GM18507 (cell line): ENCODE results near the gene PIP4K2C.
"Not testable (repeated sequence)": the region's sequence is repeated elsewhere in the genome, so short reads cannot be mapped to it uniquely, and the experiment has no call there.

ENCODE experiments used
- DNase-seq: peaks from one replicate; pipeline ENCODE4 v3.0.0; 2011; ENCODE audit warnings: low read depth; ENCODE audit not compliant: insufficient read length; ENCODE audit errors: extremely low spot score
- FAIRE-seq: peaks from 2 replicates; lab custom pipeline; 2011; peaks lifted over from hg19 to GRCh38; lab: Jason Lieb, UNC

Gene PIP4K2C

DNA sequence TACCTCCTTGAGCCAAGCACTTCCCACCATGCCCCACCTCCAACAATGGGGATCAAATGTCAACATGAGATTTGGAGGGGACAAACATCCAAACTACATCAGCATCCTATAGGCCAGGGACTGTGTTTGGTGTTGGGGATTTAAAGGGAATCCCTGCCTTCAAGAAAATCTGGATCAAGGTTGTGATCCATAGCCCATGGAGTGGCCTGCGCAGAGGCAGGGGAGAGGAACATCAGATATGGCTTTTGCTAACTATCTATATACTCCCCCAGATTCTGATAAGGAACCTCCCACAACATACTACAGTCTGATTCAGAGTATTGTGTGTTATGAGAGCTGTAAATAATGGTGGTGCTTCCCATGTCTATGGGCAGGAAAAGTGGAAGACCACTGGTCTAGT is 36.1 kb upstream of the PIP4K2C start:
- no peak for DNase-seq
- no peak for FAIRE-seq

GRCh38 chr12:57558864-57559263 is 32.1 kb upstream of the PIP4K2C start:
- FAIRE-seq: no peak
- no peak for DNase-seq

DNA sequence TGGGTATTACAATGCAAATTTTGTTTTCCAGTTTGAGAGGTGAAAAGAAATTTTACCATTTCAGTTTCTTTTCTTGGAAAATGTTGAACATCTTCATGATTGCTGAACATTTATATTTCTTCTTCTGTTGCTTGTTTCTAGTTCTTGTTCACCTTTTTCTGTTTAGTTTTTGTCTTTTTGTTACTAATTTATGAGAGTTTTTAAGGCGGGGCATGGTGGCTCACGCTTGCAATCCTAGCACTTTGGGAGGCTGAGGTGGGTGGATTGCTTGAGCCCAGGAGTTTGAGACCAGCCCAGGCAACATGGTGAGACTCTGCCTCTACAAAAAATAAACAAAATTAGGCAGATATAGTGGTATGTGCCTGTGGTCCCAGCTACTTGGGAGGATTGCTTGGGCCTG is 30.5 kb upstream of the PIP4K2C start:
- no peak for FAIRE-seq
- DNase-seq: no peak

- DNase-seq, FAIRE-seq: not testable (repeated sequence)
These were observed 29.9 kb upstream of the PIP4K2C start for GRCh38 chr12:57561117-57561516.

DNA sequence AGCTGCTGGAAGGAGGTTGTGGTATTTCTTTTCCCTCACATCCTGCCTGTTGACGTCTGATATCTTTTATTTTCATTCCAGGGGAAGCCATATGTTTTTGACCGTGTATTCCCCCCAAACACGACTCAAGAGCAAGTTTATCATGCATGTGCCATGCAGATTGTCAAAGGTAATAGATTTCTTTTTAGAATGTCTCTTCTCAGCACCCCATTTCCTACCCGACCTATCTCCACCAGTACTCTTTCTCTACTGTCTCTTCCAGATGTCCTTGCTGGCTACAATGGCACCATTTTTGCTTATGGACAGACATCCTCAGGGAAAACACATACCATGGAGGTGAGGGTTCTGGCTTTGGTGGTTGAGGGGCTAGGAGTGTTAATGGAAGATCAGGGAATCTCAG is 27.6 kb upstream of the PIP4K2C start:
- DNase-seq (no peak), FAIRE-seq (no peak)

DNA sequence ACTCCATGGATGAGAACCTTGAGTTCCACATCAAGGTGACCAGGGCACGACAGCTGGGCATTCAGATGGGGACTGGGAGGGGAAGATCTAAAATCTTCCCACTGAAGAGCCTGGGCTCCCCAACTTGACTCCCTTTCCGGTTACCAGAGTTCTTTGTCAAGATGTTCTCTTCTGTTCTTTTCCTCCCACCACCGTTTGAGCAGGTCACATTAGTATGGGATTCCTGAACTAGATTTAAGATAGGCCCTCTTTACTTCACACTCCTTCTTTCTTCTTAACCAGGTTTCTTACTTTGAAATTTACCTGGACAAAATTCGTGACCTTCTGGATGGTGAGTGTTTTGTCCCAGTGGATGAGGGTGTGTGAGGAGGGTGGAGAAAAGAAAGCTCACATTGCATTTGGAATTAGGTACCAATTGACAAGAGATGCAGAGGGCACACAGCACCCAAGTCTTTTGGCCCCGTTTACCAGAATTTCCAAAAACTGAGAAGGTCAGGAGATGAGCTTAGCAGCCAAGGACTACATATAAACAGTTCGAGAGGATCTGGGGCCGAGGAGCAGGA is 26.7 kb upstream of the PIP4K2C start:
- FAIRE-seq (no peak), DNase-seq (no peak)

DNA sequence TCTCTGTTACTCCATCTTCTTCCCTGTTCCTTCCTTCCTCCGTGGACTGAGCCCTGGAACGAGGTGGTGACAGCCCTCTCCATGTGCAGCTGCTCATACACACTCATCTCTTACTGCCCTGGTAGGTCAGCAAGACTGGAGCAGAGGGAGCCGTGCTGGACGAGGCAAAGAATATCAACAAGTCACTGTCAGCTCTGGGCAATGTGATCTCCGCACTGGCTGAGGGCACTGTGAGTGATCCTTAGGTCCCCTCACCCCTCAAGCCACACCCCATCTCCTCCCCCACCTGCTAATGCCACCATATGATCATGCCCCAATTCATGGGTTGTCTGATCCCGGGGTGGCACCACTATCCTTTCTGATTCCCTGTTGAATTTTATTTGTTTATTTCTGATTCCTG is 22.2 kb upstream of the PIP4K2C start:
- FAIRE-seq (no peak), DNase-seq (no peak)

DNA sequence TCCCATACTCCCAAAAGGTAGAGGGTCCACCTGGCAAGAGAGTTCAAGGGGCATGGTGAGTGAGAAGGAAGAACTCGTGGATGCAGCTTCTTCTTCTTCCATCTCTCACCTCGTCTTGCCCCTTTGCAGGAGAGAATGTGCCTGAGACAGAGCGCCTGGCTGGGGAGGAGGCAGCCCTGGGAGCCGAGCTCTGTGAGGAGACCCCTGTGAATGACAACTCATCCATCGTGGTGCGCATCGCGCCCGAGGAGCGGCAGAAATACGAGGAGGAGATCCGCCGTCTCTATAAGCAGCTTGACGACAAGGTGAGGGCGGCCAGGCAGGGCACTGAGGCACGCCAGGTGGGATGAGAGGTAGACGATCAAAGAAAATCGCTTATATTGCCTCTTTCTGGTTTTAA is 21.1 kb upstream of the PIP4K2C start:
- FAIRE-seq (no peak), DNase-seq (no peak)

DNA sequence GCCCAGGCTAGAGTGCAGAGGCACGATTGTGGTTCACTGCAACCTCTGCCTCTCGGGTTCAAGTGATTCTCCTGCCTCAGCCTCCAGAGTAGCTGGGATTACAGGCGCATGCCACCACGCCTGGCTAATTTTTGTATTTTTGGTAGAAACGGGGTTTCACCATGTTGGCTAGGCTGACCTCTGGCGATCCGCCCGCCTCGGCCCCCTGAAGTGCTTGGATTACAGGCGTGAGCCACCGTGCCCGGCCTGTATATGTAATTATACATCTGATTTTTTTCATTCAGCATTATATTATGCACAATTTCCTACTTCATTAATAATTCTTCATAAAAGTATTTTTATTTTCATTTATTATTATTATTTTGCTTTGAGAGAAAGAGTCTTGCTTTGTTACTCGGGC is 20.6 kb upstream of the PIP4K2C start:
- DNase-seq, FAIRE-seq: not testable (repeated sequence)

DNA sequence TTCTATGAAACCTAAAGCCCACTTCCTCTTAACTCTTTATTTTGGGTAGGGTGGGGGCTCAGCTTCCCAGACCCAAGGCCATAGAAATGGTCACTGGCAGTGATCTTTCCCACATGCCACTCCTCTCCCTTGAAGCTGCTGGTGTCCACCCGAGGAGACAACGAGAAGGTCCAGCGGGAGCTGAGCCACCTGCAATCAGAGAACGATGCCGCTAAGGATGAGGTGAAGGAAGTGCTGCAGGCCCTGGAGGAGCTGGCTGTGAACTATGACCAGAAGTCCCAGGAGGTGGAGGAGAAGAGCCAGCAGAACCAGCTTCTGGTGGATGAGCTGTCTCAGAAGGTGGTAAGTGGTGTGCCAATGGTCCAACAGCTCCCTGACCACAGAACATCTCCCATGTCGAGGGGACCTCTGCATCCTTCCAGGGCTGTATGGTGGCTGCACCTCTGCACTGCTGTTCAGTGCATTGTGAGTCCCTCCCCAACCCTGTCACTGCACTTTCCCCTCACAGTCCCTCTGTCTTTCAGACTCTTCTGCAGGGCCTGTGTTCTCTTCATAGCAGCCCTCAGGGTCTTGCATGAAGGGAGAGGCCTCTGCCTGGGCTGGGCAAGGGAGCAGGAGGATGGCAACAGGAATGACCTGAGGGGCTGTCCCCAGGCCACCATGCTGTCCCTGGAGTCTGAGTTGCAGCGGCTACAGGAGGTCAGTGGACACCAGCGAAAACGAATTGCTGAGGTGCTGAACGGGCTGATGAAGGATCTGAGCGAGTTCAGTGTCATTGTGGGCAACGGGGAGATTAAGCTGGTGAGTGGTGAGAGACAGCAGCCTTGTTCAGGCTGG is 18.8 kb upstream of the PIP4K2C start:
- FAIRE-seq: no peak
- no peak for DNase-seq

DNA sequence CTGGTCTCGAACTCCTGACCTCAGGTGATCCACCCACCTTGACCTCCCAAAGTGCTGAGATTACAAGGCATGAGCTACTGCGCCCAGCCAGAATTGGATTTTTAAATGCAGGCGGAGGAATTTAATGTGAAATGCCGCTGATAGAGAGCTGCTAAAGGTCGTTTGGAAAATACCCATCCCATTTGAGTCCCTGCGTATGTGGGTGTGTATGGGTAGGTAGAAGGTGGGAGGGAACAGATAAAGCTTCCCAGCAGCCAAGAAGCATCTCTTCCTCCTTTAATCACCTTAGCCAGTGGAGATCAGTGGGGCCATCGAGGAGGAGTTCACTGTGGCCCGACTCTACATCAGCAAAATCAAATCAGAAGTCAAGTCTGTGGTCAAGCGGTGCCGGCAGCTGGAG is 16.2 kb upstream of the PIP4K2C start:
- DNase-seq (no peak), FAIRE-seq (no peak)

- FAIRE-seq: no peak
- no peak for DNase-seq
These were observed 15.0 kb upstream of the PIP4K2C start for GRCh38 chr12:57575771-57576612.

DNA sequence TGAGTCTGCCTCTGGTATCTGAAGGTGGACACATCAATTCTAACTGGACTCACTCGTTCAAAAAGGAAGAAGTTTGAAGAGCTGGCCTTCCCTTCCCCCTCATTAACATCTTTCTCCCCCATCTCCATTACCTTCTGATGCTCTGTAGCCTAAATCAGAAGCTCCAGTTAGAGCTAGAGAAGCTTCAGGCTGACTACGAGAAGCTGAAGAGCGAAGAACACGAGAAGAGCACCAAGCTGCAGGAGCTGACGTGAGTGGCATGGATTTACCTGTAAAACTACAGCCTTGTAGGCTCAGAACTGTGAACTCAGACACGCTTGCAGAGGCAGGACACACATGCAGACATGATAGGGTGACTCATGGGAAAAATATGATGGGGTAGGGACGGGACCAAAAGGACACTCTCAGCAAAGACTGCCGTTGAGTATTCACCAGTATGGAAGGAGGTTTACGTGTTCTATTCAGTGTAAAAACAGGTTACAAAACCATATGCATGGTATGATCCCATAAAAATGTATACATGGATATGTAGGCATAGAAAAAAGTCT is 14.3 kb upstream of the PIP4K2C start:
- no peak for FAIRE-seq
- no peak for DNase-seq

GRCh38 chr12:57577981-57578758 is 12.8 kb upstream of the PIP4K2C start:
- no peak for FAIRE-seq
- DNase-seq: no peak

GRCh38 chr12:57579011-57579410 is 12.0 kb upstream of the PIP4K2C start:
- DNase-seq (no peak), FAIRE-seq (no peak)

GRCh38 chr12:57579677-57580465 is 11.1 kb upstream of the PIP4K2C start:
- FAIRE-seq (no peak), DNase-seq (no peak)

- no peak for DNase-seq
- no peak for FAIRE-seq
These were observed 10.6 kb upstream of the PIP4K2C start for GRCh38 chr12:57580466-57580795.

DNA sequence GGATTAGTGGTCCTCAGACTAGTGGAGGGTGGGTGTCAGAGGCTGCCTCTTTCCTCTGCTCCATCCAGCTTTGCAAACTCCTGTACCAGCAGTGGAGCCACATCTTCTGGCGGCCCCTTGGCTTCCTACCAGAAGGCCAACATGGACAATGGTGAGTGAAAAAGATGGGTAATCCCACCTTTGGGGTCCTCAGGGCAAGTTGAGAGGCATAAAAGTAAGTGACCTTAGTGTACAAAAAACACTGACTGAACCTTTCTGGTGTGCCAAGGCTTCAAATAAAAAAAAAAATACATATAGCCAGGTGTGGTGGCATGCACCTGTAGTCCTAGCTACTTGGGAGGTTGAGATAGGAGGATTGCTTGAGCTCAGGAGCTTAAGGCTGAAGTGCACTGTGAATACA is 9.2 kb upstream of the PIP4K2C start:
- FAIRE-seq (no peak), DNase-seq (no peak)

- no peak for DNase-seq
These were observed 8.6 kb upstream of the PIP4K2C start for GRCh38 chr12:57582440-57582839.

More at GRCh38 chr12:57582440-57582839, 8.6 kb upstream of the PIP4K2C start:
- no peak for FAIRE-seq
